HG03066 (cell line): Measurements from ENCODE around the gene ITGB1.
"Not testable (repeated sequence)": the region's sequence is repeated elsewhere in the genome, so short reads cannot be mapped to it uniquely, and the experiment has no call there.

Experiments
- ATAC-seq: cut with Tn5 transposase; IDR thresholded peaks from one replicate; pipeline ENCODE4 v1.9.1; 2021; ENCODE audit warnings: low read depth; ENCODE audit not compliant: unreplicated experiment

The ITGB1 gene

DNA sequence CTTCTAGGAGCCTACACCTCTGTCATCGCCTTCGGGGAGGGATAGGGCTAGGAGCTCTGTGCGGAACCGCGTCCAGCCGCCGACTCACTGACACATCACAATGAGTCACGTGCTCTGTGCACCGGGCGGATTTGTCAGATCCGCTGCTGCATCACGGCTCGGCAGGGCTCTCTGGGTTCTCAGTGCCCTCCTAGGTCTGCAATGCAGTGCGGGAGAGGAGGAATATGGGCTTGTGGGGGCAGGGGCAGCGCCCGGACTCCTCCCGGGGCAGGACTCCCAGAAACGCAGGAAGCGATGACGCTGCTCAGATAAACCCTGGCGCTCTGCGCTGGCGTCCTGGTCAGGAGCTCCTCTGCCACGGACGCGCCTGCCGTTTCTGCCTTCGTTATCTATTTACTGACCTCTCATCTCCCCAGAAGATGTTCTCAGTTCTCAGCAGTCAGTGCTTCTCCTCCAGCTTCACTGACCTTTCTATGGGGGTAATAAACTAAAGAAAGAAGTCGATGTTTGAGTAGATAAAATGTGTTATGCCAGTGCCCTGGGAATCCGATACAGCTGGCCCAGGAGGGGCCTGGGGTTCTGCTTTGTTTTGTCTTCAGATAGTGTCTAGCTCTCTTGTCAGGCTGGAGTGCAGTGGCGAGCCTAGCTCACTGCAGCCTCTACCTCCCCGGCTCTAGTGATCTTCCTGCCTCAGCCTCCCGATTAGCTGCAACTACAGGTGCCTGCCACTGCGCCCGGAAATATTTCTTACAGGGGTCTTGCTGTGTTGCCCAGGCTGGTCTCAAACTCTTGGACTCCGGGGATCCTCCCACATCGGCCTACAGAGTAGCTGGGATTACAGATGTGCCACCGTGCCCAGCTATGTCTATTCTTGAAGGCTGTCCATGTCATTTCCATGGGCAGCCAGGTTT is 22.8 kb upstream of the ITGB1 start:
- ATAC-seq, result peak; percentile 94

DNA sequence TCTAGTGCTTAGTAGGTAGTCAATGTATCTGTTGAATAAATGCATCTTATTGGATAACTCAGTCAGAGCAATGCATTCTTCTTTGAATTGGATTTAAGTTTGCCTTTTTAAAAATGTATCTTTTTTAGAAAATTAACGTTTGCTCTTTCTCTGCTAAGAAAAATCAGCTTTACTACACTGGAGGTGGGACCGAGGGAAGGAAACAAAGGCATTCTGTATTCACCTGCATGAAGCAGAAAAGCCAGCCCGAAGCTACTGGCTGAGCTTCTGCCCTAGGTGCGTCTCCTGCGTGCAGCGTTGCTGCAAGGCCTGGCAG is 22.2 kb upstream of the ITGB1 start:
- no peak for ATAC-seq

DNA sequence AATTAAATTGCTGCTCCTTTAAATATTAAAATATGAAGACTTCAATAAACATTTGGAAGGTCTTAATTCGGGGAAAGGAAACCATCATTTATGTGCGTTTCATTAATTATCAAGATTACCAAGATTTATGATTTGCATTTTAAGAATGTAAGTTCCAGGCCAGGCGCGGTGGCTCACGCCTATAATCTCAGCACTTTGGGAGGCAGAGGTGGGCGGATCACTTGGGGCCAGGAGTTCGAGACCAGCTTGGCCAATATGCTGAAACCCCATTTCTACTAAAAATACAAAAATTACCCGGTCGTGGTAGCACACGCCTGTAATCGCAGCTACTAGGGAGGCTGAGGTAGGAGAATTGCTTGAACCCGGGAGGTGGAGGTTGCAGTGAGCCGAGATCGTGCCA is 21.7 kb upstream of the ITGB1 start:
- not testable (repeated sequence) for ATAC-seq

DNA sequence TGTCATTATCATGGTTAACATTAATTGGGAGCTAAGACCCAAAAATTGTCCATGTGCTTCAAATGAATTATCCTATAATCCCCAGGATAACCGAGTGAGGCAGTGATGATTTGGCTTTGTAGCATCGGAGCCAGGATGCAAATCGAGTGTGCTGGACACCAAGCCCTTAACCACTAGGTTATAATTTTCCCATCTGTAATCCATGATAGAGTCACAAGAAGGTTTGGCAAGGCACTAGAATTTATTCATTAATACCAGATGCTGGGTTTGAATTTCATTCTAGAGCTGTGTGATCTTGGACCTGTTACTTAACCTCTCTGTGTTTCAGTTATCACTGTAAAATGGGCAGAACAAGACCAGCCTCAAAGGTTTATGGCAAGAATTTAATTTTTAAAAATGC is 21.0 kb upstream of the ITGB1 start:
- ATAC-seq, result no peak

GRCh38 chr10:32977846-32978809 is 20.1 kb upstream of the ITGB1 start:
- ATAC-seq, result not testable (repeated sequence)

- no peak for ATAC-seq
Measured at GRCh38 chr10:32976338-32976737, 18.3 kb upstream of the ITGB1 start.

GRCh38 chr10:32972929-32973328 is 14.9 kb upstream of the ITGB1 start:
- no peak for ATAC-seq

DNA sequence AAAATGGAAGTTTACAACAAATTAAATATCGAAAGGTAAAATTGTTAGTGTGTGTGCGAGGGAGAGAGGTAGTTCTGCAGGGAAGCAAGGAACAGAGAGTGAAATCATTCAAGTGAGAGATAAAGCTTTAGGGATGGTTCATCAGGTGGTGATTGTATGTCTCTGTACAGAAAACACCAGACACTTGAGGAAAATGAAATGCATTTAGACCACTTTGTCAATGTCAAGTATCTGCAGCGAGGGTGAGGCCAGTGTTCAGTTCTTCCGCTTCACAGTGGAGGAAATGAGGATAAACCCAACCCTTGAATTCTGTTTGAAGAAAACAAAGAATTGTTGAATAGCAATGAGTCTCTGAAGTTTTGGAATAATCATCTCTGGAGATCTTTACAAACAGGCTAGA is 14.4 kb upstream of the ITGB1 start:
- no peak for ATAC-seq

DNA sequence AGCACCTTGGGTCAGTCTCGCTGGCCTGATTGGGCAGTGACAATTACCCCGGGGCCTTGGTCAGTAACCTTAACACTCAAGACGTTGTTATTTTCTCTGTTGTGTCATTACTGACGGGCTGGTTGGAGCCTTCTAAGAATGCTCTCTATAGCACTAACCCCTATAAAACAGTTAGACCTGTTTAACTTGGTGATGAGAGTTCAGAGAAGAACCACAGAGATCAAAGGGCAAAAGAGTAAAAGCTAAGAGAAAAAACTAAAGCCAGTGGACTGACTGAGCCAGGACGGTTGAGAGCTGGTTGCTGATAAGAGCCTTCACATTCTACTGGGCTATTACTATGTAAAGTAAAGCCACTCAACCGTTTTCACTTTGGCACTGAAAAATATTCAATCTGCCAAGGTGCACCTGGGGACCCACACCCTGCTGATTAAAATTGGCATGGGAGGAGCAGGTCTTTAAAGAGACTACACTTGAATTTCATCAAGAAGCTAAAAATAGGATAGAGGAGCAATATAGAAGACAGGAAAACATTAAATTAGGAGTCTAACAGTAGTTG is 13.6 kb upstream of the ITGB1 start:
- no peak for ATAC-seq

GRCh38 chr10:32970910-32971309 is 12.9 kb upstream of the ITGB1 start:
- no peak for ATAC-seq

GRCh38 chr10:32964270-32964669 is 6.2 kb upstream of the ITGB1 start:
- no peak for ATAC-seq

DNA sequence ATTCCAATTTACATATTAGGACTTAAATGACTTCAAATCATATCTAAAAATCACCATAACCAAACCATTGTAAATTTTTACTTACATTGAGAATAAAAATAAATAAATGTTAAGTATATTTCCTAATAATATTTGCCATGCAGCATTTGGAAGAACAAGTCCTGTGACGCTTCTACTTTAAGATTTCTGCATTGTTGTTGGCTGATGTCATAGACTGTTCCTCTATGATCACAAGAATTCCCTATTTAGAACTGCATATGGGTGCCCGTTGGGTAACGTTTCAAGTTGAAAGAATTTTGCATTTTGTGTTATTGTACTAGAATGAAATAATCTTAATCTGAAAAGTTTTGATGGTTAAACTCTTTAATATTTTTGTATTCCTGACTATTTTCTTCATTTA is 5.1 kb upstream of the ITGB1 start:
- no peak for ATAC-seq

DNA sequence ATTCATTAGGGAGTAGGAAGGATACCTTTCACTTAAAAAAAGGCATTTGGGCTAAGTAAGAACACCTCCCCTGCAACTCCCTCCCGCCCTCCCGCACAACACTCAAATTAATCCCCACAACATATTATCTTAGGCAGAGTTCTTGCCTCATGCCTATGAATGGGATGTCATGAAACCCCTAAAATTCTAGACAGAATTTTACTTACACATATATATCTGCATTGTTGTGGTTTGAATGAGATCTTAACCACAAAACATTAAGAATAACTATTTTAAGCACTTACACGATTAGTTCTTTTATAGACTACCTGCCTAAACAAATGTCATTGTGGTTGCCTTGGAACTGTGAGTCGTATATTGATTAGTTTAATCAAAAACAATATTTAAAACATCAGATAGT is 4.5 kb upstream of the ITGB1 start:
- ATAC-seq, result no peak

DNA sequence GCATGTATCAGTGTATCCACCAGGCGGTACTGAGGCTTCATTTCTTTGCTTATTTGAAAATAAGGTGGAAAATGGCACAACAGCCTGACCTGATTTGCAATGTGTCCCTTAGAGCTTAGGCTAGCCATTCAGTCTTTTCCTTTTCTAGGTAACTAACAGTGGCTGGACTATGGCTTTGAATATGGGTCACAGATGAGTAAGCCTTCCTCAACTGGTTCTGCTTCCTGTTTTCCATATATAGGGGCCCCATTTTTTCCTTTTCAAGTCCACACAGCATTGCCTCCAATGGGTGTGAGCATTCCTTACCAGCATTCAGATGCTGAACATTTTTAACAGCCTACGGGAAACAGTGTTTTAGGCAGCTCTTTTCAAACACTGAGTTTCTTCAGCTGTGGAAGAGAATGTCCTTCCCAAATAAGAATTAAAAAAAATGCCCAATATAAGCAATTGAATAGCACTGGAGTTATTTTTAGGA is 3.9 kb upstream of the ITGB1 start:
- ATAC-seq, result no peak

DNA sequence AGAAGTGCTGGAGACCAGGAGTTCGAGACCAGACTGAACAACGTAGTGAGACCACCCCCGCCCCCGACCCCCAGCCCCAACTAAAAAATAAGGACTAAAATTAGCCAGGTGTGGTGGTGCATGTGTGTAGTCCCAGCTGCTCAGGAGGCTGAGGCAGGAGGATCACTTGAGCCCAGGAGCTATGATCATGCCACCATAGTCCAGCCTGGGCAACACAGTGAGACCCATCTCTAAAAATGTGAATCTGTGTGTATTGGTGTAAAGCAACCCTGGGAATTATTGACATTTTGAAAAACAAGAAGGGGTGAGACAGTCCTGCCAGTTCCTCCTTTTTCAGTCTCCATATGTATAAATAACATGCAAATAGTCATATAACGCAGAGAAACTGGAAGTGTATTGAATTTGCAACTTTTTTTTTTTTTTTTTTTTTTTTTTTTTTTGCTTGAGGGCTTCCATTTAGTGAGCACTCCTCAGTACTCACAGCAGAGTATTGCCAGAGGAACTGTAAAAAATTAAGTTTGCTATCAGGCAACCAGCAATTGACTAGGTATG is 3.4 kb upstream of the ITGB1 start:
- no peak for ATAC-seq

DNA sequence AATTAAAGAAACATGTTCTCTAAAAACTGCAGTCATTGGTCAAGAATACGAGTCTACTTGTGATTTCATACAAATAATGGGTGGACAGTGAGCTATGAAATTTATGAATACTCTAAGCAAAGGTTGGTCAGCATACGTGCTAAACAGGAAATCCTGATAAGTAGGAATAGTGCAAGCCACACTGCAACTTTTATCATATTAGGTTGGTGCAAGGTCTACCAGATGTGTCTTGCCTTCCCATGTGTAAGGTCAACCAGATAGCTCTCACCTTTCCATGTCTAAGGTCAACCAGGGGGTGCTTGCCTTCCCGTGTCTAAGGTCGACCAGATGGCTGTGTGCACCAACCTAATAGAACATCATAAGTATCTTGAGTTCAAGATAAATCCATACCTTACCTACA is 2.0 kb upstream of the ITGB1 start:
- ATAC-seq, result no peak

- ATAC-seq, result no peak
Measured at GRCh38 chr10:32959006-32959920, 1.2 kb upstream of the ITGB1 start.

DNA sequence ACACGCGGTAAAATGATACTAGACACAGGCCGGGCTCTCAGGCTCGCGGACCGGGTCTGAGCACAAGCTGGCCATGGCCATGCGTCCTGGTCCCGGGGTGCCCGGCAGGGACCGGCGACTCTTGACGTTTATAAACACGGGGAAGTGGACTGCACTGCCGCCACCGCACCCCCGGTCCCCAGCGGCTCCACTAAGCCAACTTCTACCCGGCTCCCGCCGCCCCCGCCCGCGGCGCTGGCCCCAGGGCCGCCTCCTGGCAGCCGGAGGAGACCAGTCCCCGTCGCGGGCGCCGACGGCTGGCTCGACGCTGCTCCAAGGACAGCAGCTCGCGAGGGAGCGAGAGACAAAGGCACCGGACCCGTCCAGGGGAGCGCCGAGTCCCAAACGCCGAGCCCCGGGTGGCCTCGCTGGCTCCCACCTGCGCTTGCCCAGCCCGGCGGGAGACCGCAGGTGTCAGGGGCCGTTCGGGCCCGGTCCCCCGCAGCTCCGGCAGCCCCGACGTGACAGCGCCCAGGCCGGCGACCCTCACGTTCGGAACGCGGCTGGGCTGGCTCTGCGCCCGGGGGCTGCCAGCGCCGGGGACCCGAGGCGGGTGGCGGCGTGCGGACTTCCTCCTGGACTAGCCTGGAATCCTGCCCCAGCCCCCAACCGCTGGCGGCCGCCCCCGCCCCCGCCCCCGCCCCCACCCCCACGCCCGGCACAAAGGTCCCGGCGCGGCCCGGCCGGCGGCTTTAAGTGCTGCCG is 517 bp downstream of the ITGB1 start:
- ATAC-seq, result peak; percentile 22
